NCI-H2196 treated with DMSO at 0.1 percent for 48 hours (cell line): ENCODE results near the gene TMEM125.

Experiments
- DNase-seq: peaks from one replicate; lab custom pipeline; 2025; ENCODE audit not compliant: unreplicated experiment; lab: John Stamatoyannopoulos, UW

Gene TMEM125

DNA sequence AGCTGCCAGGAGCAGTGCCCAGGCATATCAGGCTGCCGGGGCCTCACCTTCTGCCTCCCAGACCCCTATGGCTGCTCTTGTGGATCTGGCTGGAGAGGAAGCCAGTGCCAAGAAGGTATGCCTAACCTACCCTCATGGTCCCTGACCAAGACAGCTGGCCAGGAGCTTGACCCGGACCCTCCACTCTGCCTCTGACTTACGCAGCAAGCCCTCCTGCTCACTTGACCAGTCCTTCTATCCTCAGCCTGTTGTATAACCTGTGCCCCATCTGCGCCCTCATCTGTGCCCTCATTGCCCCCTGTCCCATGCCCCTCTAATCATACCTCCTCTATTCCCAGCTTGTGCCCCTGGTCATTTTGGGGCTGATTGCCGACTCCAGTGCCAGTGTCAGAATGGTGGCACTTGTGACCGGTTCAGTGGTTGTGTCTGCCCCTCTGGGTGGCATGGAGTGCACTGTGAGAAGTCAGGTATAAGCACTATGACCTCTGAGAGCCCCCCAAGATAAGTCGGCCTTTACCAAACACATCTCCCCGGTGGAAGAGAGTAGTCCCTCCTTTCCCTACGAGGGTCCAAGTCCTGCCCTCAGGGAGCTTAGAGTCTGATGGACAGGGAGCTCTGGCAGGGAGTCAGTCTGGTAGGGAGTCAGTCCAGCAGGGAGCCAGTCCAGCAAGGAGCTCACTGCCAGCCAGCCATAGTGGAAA, 37.8 kb downstream of the TMEM125 start:
- no peak for DNase-seq

DNA sequence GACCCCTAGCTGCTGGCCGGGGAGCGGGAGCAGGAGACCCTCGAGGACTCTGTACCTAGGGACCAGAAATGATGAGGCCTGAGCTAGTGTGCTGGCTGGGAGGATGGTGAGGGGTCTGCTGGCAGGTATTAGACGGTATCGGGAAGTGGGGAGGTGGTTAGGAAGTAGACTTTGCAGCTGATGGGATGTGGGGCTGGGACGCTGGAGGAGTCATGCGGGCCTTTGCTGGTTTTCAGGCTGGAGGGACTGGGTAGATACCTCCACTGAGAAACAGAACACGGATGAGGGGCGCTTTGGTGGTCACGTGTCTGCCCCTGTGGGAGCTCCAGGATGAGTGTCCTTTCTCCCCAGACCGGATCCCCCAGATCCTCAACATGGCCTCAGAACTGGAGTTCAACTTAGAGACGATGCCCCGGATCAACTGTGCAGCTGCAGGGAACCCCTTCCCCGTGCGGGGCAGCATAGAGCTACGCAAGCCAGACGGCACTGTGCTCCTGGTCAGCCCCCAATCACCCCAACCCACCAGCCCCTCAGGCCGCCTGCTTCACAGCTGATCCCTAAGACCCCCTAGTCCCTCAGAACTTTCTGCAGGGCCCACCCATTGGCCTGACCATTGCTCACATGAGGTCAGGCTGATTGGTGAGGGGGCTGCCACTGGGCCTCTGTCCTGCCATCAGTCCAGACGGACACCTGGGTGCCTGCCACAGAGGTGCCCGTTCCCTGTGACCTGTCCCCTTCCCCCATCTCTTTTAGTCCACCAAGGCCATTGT, 39.0 kb downstream of the TMEM125 start:
- no peak for DNase-seq

DNA sequence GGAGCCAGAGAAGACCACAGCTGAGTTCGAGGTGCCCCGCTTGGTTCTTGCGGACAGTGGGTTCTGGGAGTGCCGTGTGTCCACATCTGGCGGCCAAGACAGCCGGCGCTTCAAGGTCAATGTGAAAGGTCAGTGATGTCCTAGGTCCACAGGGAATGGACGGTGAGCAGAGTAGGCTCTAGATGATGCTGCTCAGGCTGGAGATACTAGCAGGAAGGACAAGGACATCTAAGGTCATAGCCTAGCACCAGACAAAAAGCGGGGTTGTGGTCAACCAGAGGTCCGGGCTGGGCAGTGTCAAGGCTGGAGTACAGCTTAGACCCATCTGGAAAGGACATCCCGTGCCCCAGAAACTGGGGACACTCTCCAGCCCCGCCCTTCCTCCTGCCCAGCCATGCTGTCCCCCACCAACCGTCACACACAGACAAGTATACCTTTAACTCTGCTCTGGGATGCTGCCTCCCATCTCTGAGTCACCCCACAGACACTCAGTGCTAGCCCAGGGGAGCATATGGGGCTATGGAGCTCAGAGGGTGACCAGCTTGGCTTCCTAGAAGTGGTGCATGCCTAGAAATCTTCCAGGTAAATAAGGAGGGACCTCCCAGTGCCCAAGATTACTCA, 39.7 kb downstream of the TMEM125 start:
- no peak for DNase-seq

DNA sequence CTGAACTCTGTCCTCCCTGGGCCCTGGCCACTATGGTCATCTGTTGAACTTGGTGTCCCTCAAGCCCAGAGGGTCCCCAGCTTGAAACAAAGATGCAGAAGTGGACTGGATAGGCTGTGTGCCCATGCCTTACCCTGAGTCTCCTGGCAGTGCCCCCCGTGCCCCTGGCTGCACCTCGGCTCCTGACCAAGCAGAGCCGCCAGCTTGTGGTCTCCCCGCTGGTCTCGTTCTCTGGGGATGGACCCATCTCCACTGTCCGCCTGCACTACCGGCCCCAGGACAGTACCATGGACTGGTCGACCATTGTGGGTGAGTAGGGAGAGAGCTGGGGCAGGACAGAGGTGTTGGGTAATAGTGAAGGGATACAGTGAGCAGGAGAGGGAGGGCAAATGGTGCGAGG, 41.7 kb downstream of the TMEM125 start:
- no peak for DNase-seq

DNA sequence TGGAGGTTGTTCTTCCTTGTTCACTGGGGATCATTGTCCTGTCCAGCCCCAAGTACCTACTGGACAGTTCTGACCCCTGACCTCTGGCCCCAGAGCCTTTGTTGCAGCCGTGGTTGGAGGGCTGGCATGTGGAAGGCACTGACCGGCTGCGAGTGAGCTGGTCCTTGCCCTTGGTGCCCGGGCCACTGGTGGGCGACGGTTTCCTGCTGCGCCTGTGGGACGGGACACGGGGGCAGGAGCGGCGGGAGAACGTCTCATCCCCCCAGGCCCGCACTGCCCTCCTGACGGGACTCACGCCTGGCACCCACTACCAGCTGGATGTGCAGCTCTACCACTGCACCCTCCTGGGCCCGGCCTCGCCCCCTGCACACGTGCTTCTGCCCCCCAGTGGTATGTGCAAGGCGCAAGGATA, 42.4 kb downstream of the TMEM125 start:
- no peak for DNase-seq

DNA sequence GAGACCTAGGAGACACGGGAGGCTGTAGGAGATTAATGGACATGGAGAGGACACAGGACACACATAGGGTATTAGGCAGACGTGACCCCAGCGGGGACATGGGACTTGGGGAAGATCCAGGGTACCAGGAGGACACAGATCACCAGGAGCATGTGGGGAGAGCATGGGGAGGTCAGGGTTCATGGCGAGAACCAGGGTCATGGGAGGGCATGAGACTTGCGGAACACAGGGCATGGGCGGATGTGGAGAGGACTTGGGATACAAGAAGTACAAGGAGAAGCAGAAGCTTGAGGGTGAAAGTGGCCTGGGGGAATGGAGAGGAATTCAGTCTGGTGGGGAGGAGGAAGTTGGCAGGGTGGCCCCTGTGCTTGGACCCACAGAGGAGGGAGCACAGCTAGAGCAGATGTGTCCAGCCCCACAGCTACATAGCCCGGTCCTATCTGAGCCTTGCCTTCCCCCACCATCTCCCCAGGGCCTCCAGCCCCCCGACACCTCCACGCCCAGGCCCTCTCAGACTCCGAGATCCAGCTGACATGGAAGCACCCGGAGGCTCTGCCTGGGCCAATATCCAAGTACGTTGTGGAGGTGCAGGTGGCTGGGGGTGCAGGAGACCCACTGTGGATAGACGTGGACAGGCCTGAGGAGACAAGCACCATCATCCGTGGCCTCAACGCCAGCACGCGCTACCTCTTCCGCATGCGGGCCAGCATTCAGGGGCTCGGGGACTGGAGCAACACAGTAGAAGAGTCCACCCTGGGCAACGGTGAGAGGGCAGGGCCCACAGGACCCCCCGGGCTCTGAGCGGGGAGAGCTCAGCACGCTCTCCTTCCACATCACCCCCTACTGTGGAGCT, 43.1 kb downstream of the TMEM125 start:
- DNase-seq = no peak

DNA sequence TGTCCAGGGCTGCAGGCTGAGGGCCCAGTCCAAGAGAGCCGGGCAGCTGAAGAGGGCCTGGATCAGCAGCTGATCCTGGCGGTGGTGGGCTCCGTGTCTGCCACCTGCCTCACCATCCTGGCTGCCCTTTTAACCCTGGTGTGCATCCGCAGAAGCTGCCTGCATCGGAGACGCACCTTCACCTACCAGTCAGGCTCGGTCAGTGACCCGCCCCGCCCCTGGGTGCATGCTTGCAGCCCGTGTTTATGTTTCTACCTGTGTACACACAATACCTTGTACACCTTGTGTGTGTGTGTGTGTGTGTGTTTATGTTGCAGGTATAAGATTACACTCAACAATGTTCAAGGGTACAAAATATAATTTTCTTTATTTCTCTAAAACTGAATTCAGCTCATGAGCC, 44.0 kb downstream of the TMEM125 start:
- no peak for DNase-seq

DNA sequence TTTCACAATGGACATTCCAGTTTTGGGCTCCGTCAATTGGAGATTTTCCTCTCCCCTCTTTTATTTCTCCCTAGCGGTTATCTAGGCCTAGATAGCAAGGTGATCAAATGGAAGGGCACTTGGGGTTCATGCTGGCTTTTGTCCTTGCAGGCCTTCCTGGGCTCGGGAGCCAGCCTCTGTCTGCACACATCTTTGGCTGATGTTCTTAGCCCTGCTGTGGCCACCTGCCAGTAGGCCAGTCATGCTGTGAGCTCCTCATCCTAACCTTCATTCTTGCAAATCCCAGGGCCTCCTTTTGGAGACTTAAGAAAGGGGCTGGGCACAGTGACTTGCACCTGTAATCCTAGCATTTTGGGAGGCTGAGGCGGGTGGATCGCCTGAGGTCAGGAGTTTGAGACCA, 44.5 kb downstream of the TMEM125 start:
- no peak for DNase-seq

DNA sequence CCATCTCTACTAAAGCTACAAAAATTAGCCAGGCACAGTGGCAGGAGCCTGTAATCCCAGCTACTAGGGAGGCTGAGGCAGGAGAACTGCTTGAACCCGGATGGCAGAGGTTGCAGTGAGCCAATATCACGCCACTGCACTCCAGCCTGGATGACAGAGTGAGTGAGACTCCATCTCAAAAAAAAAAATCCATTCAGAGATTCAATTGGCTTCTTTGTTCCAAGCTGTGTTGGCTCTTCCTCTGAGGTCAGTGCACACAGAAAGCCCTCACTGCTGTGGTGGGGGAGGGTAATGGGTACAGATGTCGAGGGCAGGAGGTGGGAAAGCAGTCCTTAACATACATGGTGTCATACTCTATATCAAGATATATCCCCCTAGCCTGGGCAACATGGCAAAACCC, 45.7 kb downstream of the TMEM125 start:
- DNase-seq = no peak

DNA sequence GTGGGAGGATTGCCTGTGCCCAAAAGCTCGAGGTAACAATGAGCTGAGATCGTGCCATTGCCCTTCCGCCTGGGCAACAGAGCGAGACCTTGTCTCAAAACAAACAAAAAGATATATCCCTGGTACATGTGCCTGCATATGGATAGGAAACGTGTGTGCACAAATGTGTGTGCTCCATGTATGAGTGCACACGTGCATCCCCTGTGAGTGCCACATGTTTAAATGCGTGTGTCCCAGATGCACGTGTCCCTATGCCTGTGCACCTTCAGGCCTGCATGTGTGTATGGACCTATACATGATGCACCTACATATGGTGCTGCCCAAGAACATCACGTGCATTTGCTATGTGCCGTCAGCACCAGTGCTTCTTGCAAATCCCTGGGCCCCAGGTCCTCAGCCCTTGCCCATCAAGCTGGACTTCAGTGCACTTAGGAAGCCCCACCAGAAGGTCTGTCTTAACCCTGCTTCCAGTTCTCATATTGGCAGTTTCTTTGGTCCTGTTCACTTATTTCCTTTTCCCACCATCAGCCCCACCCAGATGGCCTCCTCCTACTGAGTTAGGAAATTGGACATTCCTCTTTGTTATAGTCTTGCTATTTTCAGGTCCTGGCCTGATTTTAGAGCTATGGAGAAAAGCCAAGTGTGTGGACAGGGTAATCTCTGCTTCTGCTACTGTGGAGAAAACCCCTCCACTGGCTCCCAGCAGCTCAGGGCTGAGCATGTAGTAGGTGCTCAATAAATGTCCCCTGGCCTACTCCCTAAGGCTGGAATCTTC, 46.4 kb downstream of the TMEM125 start:
- no peak for DNase-seq

DNA sequence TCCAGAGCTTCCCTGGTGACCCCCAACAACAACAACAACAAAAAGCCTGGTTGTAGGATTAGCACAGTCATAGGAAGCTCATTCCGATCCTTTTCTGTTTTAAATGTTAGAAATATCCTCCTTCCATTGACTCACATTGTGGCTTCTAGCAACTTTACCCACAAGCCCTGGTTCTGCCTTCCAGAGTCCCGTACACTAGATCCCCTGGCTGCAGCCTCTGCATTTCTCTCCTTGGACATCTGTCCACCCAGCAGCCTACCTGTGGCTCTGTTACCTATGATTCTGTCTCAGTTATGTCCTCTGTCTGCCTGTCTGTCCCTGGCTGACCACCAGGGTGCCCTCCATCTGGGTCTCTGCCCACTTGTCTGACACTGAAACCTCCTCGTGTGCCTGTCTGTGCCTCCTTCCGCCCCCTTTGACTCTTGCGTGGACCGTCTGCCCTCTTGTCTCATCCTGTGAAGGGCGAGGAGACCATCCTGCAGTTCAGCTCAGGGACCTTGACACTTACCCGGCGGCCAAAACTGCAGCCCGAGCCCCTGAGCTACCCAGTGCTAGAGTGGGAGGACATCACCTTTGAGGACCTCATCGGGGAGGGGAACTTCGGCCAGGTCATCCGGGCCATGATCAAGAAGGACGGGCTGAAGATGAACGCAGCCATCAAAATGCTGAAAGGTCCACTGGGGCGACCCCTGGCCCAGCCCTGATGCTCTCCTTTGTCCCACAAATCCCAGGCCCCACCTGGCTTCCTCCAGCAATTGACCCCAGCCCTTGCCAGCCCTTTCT, 47.1 kb downstream of the TMEM125 start:
- no peak for DNase-seq

DNA sequence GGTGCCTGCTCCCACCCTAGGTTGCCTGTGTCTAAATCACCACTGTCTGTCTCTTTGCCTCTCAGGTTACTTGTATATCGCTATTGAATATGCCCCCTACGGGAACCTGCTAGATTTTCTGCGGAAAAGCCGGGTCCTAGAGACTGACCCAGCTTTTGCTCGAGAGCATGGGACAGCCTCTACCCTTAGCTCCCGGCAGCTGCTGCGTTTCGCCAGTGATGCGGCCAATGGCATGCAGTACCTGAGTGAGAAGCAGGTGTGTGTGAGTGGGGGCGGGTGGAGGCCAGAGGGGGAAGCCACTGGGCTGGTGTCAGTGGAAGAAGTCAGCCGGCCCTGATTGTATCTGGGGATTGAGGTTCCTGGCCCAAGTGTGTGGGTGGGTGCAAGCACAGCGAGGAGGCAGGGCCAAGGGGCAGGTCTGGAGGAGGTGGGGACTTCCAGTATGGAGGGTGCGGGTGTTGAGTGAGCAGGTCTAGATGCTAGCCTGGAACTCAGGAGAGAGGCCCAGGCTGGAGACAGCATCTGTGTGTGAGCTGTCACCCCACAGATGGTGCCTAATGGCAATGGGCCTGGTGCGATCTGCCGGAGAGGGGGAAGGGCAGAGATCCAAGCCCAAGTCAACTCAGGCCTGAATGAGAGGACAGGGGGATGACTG, 48.2 kb downstream of the TMEM125 start:
- DNase-seq = no peak

DNA sequence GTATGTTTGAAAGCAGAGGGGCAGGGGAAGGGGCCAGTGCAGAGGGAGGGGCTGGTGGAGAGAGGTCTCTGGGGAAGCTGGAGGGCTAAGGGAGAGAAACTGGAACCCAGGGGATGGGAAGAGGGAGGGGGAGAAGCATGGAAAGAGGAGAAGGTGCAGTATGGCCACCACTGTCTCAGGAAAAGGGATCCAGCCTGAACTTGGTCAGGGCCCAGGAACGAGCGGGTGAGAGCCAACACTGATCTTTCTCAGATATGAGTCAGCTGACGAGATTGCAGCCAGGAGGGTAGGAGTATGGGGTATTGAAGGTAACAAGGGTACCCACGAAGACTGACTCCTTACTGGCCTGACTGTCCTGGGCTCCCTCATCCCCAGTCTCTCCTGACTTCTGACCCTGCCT, 49.0 kb downstream of the TMEM125 start:
- DNase-seq = no peak

DNA sequence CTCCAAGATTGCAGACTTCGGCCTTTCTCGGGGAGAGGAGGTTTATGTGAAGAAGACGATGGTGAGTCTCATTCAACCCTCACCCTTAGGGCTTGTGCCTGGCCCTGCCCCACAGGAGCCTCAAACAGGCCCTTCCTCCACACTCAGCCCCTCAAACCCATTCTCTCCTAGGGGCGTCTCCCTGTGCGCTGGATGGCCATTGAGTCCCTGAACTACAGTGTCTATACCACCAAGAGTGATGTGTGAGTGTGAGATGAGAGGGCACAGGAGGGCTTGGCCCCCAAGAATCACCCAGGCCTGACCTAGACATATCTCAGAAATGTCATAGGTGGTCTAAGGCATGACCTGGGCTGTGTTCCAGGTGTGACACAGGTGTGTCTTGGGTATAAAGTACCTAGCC, 49.5 kb downstream of the TMEM125 start:
- no peak for DNase-seq

DNA sequence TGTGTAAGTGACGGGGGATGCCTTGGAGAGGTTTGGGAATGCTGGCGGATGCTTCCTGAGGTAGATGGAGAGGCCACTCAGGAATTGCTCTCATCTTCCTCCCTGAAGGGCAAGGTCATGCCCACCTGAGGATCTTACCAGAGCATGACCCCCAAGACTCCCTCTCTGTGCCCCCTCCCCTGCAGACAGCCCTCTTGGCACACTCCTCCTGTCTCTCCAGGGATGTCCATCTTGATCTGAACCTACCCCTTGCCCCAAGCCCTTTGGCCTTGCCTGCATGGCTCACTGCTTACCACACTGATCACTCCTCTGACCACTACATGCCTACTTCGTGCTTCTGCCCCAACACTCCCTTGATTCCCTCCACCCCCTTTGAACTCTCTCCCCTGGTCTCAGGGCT, 50.0 kb downstream of the TMEM125 start:
- no peak for DNase-seq

DNA sequence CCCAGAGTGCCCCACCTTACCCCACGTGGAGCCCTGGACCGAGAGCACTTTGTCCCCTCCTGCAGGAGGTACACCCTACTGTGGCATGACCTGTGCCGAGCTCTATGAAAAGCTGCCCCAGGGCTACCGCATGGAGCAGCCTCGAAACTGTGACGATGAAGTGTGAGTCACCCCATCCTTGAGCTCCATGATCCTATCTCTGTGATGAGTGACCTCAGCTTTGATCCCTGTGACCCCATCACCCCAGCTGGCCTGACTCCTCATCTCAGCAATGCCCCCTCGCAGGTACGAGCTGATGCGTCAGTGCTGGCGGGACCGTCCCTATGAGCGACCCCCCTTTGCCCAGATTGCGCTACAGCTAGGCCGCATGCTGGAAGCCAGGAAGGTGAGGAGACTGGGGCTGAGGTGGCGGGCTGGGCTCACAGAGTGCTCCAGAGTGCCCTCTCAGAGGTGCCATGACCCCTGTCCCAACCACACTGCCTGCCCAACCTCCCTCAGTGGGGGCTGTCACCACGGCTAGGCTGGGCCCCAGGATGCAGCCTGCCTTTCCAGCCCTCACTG, 51.6 kb downstream of the TMEM125 start:
- DNase-seq = no peak

DNA sequence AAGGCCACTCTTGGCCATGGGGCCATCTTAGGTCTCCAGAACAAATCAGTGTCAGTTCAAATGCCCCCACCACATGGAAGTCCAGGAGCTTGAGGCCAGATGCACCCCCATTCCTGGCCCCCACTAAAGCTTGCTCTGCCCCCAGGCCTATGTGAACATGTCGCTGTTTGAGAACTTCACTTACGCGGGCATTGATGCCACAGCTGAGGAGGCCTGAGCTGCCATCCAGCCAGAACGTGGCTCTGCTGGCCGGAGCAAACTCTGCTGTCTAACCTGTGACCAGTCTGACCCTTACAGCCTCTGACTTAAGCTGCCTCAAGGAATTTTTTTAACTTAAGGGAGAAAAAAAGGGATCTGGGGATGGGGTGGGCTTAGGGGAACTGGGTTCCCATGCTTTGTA, 52.7 kb downstream of the TMEM125 start:
- DNase-seq = no peak
